Mucosa of descending colon (tissue), 3 donors: ENCODE measurements around the gene HCFC1R1. TPM values are rescaled to one million over a fixed set of nuclear protein-coding genes. Genes with fewer than 3 reads are reported as not detected.
A peak's percentile ranks its signal among the peaks of the same experiment; 100 is the strongest.

Experiments
- ATAC-seq: fragments of 200-7000 bp; cut with Tn5 transposase; one replicate; pipeline ENCODE4 v1.9.1; 2020; ENCODE audit warnings: mild to moderate bottlenecking, moderate library complexity
- DNase-seq, 3 donors: peaks; one replicate each; pipeline ENCODE4 v3.0.0-alpha.2; 2020
- H3K36me3 ChIP-seq: fragments of 200-600 bp; one replicate; pipeline ENCODE4 v1.8.0; 2021; ENCODE audit warnings: low read depth, mild to moderate bottlenecking
- H3K4me1 ChIP-seq: fragments of 200-600 bp; one replicate; pipeline ENCODE4 v1.8.0; 2021; ENCODE audit warnings: low read depth, mild to moderate bottlenecking
- H3K4me3 ChIP-seq: fragments of 200-600 bp; one replicate; pipeline ENCODE4 v1.8.0; 2021; ENCODE audit warnings: mild to moderate bottlenecking
- H3K9me3 ChIP-seq: fragments of 200-600 bp; one replicate; pipeline ENCODE4 v1.8.0; 2021; ENCODE audit warnings: mild to moderate bottlenecking
- intact Hi-C, 2 donors: fragments of 100-400 bp; cut with DNase I in 1 of 2; cut with micrococcal nuclease in 1 of 2; formaldehyde crosslinking; loops; one replicate each; pipeline versions ENCODE4 v1.11.0 to v1.11.1; 2022; cut with DNase I, micrococcal nuclease
- total RNA-seq, 3 donors: library from RNA; stranded (reverse); fragmentation: NEBNext Ultra II Directional in 2 of 3; extraction: Animal tissue kit (Norgen Biotek cat#: 25700) in 2 of 3; gene quantifications; one replicate each; pipeline versions ENCODE4 v1.2.1 to v1.2.4, GENCODE V29; 2021 to 2023
- TF ChIP-seq, protein P1 (sequence below): fragments of 200-600 bp; IDR thresholded peaks from one replicate; pipeline ENCODE4 v1.8.0; 2022; ENCODE audit warnings: antibody characterized with exemption, mild to moderate bottlenecking
- donor health status: DM: no; HTN: no; CAD: no; lungs with moderate emphysema.
- donor health status: DM: no; HTN: no; CAD: no.
- donor health status: DM: no; HTN: yes; CAD: no.

Gene HCFC1R1
- total RNA-seq, 3 donors from 2014 or later: 19.7 to 33.3 (median 26.5) TPM

DNA sequence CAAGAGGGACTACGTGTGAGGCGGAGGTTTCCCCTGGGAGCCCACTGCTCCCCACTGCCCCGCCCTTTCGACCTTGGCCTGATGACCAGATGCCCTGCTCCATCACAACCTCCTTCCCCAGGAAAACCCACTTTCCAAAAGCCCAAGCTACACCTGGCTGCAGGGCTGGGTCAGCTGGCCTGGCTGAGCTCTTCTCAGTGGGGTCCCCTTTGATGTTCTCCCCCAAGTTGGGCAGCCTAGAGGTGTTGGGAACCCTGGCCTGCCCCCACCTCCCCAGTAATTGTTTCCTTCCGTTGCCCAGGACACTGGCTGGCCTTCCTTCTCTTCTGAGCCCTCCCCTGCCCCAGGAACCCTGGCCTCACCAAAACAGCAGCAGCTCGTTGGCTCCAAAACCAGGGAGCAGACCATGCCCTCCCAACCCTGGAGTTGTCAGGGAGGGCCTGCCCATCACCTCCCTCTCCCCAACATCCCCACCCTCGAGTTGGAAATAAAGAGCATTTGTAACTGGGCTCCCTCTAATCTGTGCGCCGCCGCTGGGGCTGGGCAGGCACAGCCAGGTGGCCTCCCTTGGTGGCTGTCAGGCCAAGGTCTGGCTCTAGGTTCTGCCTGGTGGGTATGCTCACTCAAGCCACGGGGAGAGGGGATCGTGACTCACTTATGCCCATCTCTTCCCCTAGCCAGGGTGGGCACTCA lies 9.6 kb downstream of the HCFC1R1 start:
- TF ChIP-seq, protein P1, sequence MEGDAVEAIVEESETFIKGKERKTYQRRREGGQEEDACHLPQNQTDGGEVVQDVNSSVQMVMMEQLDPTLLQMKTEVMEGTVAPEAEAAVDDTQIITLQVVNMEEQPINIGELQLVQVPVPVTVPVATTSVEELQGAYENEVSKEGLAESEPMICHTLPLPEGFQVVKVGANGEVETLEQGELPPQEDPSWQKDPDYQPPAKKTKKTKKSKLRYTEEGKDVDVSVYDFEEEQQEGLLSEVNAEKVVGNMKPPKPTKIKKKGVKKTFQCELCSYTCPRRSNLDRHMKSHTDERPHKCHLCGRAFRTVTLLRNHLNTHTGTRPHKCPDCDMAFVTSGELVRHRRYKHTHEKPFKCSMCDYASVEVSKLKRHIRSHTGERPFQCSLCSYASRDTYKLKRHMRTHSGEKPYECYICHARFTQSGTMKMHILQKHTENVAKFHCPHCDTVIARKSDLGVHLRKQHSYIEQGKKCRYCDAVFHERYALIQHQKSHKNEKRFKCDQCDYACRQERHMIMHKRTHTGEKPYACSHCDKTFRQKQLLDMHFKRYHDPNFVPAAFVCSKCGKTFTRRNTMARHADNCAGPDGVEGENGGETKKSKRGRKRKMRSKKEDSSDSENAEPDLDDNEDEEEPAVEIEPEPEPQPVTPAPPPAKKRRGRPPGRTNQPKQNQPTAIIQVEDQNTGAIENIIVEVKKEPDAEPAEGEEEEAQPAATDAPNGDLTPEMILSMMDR: no peak
- intact Hi-C loops: no loop called here
- DNase-seq (no peak), ATAC-seq (no peak)
- Histone ChIP-seq H3K9me3 (no peaks in the 10 kb centered on the region), H3K4me1 (peaks cover 5% of the 10 kb centered on the region), H3K4me3 (no peak overlapping the region), H3K36me3 (no peaks in the 10 kb centered on the region)

DNA sequence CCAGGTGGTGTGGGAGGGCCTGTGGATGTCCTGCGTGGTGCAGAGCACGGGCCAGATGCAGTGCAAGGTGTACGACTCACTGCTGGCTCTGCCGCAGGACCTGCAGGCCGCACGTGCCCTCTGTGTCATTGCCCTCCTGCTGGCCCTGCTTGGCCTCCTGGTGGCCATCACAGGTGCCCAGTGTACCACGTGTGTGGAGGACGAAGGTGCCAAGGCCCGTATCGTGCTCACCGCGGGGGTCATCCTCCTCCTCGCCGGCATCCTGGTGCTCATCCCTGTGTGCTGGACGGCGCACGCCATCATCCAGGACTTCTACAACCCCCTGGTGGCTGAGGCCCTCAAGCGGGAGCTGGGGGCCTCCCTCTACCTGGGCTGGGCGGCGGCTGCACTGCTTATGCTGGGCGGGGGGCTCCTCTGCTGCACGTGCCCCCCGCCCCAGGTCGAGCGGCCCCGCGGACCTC lies 10.2 kb downstream of the HCFC1R1 start:
- TF ChIP-seq, protein P1: no peak
- intact Hi-C loops: no loop called here
- Histone ChIP-seq H3K4me3 (no peak overlapping the region), H3K4me1 (peaks cover 3% of the 10 kb centered on the region), H3K36me3 (no peaks in the 10 kb centered on the region), H3K9me3 (no peaks in the 10 kb centered on the region)
- no peak for ATAC-seq
- no peak for DNase-seq

DNA sequence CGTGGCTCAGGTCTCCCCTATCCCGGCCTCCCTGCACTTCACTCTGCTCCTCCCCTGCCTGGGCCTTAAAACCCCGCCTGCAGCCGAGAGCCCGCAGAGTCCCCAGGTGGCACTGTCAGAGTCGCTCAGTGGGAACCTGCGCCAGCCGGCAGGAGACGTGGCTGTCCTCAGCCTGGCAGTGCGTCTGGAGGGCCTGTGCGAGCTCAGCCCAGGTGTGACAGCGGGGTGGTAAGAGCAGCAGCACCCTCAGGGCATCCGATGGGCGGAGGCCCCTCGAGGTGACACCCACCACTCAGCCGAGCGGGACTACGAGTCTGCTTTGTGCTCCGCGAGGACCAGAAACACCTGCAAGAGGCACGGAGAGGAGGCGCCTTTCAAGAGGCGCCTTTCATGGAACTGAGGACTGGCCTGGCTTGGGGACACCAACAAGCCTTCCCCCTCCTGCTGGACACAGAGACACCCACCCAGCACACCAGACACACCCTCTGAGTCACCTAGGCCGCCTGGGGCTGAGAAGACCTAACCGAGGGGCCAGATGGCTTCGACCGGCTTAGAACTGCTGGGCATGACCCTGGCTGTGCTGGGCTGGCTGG lies 10.8 kb downstream of the HCFC1R1 start, which contains the start of gene CLDN9:
Gene CLDN9, plus strand, starts transcription at position 96 of the 593 bp plus-strand sequence. Its CDS starts 440 bp downstream, at position 536.
- DNase-seq: peak; percentile 63 to 76 (median 73)
- H3K9me3 ChIP-seq: no peaks in the 10 kb centered on the region
- TF ChIP-seq, protein P1: no peak
- no peak within 1 kb of the TSS for H3K4me3 ChIP-seq
- ATAC-seq: peak; percentile 81
- peaks cover 5% of the 10 kb centered on the region for H3K4me1 ChIP-seq
- intact Hi-C loops: no loop called here
- H3K36me3 ChIP-seq: no peaks in the 10 kb centered on the region

DNA sequence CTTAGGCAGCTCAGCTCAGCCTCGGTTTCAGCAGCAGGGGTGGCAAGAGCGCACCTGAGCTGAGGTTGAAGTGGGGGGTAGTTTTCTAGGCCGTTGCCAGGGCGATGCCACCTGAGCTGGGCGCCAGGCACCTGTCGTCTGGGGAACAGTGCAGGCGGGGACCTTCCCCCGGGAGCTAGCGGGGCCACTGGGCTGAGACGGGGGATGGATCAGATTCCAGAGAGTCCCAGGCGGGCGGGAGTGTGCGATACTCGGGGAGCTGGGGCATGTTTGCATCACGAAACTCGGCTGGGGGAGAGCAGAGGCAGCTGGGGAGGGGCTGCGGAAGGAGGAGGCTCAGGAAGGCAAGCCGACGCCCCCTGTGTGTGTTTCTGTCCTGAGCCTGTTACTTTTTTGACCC lies 11.5 kb downstream of the HCFC1R1 start:
- ATAC-seq: no peak

DNA sequence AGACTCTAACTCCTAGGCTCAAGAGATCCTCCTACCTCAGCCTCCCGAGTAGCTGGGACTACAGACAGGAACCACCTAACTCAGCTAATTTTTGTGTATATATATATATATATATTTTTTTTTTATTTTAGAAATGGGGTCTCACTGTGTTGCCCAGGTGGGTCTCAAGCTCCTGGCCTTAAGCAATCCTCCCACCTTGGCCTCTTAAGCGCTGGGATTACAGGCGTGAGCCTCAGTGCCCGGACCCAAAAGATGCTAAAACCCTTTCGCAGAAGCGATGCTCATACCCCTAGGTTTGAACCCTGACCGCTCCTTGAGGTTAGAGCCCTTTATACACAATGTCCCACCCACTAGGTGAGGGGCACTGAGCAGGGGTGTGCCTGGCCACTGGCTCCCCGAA lies 13.2 kb downstream of the HCFC1R1 start:
- H3K36me3 ChIP-seq: no peaks in the 10 kb centered on the region
- no peak overlapping the region for H3K4me3 ChIP-seq
- intact Hi-C loops: no loop called here
- no peaks in the 10 kb centered on the region for H3K9me3 ChIP-seq
- DNase-seq (no peak), ATAC-seq (no peak)
- peaks cover 29% of the 10 kb centered on the region for H3K4me1 ChIP-seq
- TF ChIP-seq, protein P1: no peak

More for the DNA sequence above, 11.5 kb downstream of the HCFC1R1 start:
- no peak for DNase-seq
- TF ChIP-seq, protein P1: no peak
- no peaks in the 10 kb centered on the region for H3K36me3 ChIP-seq
- H3K9me3 ChIP-seq: no peaks in the 10 kb centered on the region
- intact Hi-C loops: no loop called here
- peaks cover 11% of the 10 kb centered on the region for H3K4me1 ChIP-seq
- no peak overlapping the region for H3K4me3 ChIP-seq
